PC-9 (cell line): Measurements from ENCODE around the gene PFN4. TPM values are rescaled to one million over a fixed set of nuclear protein-coding genes. Genes with fewer than 3 reads are reported as not detected.
"Not testable (repeated sequence)": the region's sequence is repeated elsewhere in the genome, so short reads cannot be mapped to it uniquely, and the experiment has no call there.

Experiments used
- BruUV-seq: library from RNA; stranded (reverse); fragments of 400-500 nt; replicated peaks from 2 replicates; lab custom pipeline; 2021; lab: Mats Ljungman, UMichigan
- CTCF ChIA-PET: fragments of 300-600 bp; sonication (Branson Sonifier 250); formaldehyde crosslinking; loops from one replicate; lab custom pipeline; 2022; ENCODE audit warnings: antibody characterized with exemption; lab: Charles Lee
- POLR2A ChIA-PET: fragments of 300-600 bp; sonication (Branson Sonifier 250); formaldehyde crosslinking; loops from one replicate; lab custom pipeline; 2022; ENCODE audit warnings: antibody characterized with exemption; ENCODE audit not compliant: unreplicated experiment; lab: Charles Lee
- DNase-seq, 2 experiments: peaks; one replicate each; pipeline versions ENCODE4 v3.0.0 to v3.0.0-alpha.2; 2015 to 2022; ENCODE audit warnings: mixed read lengths in 1 of 2
- H2AFZ ChIP-seq: fragments of 200-600 bp; sonication (generic); 2 replicates; pipeline ENCODE4 v1.8.1; 2017; ENCODE audit warnings: antibody characterized with exemption
- H3F3A ChIP-seq: fragments of 200-600 bp; sonication (generic); 2 replicates; pipeline ENCODE4 v1.8.1; 2017; ENCODE audit warnings: antibody characterized with exemption, mild to moderate bottlenecking, low read depth; ENCODE audit not compliant: insufficient read depth
- H3K27ac ChIP-seq: fragments of 200-600 bp; sonication (generic); 2 replicates; pipeline ENCODE4 v1.6.1; 2016; ENCODE audit warnings: mixed run types
- H3K27me3 ChIP-seq: fragments of 200-600 bp; sonication (generic); 2 replicates; pipeline ENCODE4 v1.6.1; 2016; ENCODE audit warnings: low read depth, mixed run types; ENCODE audit not compliant: insufficient read depth
- H3K36me3 ChIP-seq: fragments of 200-600 bp; sonication (generic); 2 replicates; pipeline ENCODE4 v1.6.1; 2016; ENCODE audit warnings: low read depth, mixed run types
- H3K4me1 ChIP-seq: fragments of 200-600 bp; sonication (generic); replicated peaks from 2 replicates; pipeline ENCODE4 v1.6.1; 2016; ENCODE audit warnings: mixed run types; ENCODE audit not compliant: insufficient read depth
- H3K4me2 ChIP-seq: fragments of 200-600 bp; sonication (generic); 2 replicates; pipeline ENCODE4 v1.6.1; 2017; ENCODE audit warnings: mixed run types
- H3K4me3 ChIP-seq: fragments of 200-600 bp; sonication (generic); 2 replicates; pipeline ENCODE4 v1.6.1; 2016; ENCODE audit warnings: mixed run types
- H3K79me2 ChIP-seq: fragments of 200-600 bp; sonication (generic); 2 replicates; pipeline ENCODE4 v1.6.1; 2017; ENCODE audit warnings: low read depth, mixed run types
- H3K9me2 ChIP-seq: fragments of 200-600 bp; sonication (generic); 2 replicates; pipeline ENCODE4 v1.8.1; 2017; ENCODE audit warnings: mild to moderate bottlenecking; ENCODE audit not compliant: insufficient read depth
- H3K9me3 ChIP-seq: fragments of 200-600 bp; sonication (generic); 2 replicates; pipeline ENCODE4 v1.8.1; 2016; ENCODE audit warnings: low read depth; ENCODE audit not compliant: insufficient read depth
- H4K20me1 ChIP-seq: fragments of 200-600 bp; sonication (generic); 2 replicates; pipeline ENCODE4 v1.8.1; 2017; ENCODE audit not compliant: insufficient read depth
- EZH2 ChIP-seq: fragments of 200-600 bp; sonication (generic); IDR thresholded peaks from 2 replicates; pipeline ENCODE4 v1.8.0; 2017; ENCODE audit warnings: antibody characterized with exemption, low read depth
- intact Hi-C: fragments of 100-400 bp; cut with micrococcal nuclease; formaldehyde crosslinking; loops from one replicate; pipeline ENCODE4 v1.10.0; 2022; ENCODE audit not compliant: unreplicated experiment
- total RNA-seq: library from RNA; stranded (reverse); gene quantifications from 2 replicates; pipeline ENCODE4 v1.2.3, GENCODE V29; 2021
- TF ChIP-seq, protein P1 (sequence below): fragments of 200-600 bp; sonication (generic); conservative IDR thresholded peaks from 2 replicates; pipeline ENCODE4 v1.6.1; 2017; ENCODE audit warnings: mixed run types, antibody characterized with exemption, mild to moderate bottlenecking, moderate library complexity

The PFN4 gene
- total RNA-seq, 1 experiment from 2014 or later: 1.2 TPM

DNA sequence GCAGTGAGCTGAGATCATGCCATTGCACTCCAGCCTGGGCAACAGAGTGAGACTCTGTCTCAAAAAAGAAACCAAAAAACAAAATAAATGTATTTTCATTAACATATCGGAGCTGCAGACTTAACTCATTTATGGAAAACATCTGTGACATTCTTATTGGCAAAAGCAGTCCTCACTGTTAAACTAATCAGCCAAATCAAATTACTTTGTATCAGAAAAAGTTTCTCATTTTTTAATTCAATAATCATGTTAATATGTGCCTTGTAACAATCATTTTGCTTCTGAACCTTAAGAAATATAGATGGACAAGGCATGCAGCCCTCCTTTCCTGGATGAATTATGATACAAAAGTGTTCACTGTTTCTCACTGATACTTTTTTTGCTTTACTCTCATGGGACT, 20.5 kb downstream of the PFN4 start:
- no peak for DNase-seq
- POLR2A ChIA-PET: no interaction called here
- no peak for TF ChIP-seq EZH2
- TF ChIP-seq, protein P1, sequence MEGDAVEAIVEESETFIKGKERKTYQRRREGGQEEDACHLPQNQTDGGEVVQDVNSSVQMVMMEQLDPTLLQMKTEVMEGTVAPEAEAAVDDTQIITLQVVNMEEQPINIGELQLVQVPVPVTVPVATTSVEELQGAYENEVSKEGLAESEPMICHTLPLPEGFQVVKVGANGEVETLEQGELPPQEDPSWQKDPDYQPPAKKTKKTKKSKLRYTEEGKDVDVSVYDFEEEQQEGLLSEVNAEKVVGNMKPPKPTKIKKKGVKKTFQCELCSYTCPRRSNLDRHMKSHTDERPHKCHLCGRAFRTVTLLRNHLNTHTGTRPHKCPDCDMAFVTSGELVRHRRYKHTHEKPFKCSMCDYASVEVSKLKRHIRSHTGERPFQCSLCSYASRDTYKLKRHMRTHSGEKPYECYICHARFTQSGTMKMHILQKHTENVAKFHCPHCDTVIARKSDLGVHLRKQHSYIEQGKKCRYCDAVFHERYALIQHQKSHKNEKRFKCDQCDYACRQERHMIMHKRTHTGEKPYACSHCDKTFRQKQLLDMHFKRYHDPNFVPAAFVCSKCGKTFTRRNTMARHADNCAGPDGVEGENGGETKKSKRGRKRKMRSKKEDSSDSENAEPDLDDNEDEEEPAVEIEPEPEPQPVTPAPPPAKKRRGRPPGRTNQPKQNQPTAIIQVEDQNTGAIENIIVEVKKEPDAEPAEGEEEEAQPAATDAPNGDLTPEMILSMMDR: no peak
- no peaks in the 10 kb centered on the region for H3K79me2 ChIP-seq
- H3K27ac ChIP-seq: no peak overlapping the region
- CTCF ChIA-PET: no interaction called here
- no peaks in the 10 kb centered on the region for H3K36me3 ChIP-seq
- BruUV-seq: no TSS peak
- peaks cover 7% of the 10 kb centered on the region; the same call in 1 of the 2 replicates for H3K4me1 ChIP-seq
- H3K4me2 ChIP-seq: no peak overlapping the region
- intact Hi-C loops: no loop called here
- peaks cover 4% of the 10 kb centered on the region; the same call in 1 of the 2 replicates for H3F3A ChIP-seq
- no peak overlapping the region for H2AFZ ChIP-seq
- H3K9me3 ChIP-seq: no peaks in the 10 kb centered on the region
- no peaks in the 10 kb centered on the region for H4K20me1 ChIP-seq
- no peaks in the 10 kb centered on the region for H3K27me3 ChIP-seq
- no peak overlapping the region for H3K4me3 ChIP-seq
- no peaks in the 10 kb centered on the region for H3K9me2 ChIP-seq

DNA sequence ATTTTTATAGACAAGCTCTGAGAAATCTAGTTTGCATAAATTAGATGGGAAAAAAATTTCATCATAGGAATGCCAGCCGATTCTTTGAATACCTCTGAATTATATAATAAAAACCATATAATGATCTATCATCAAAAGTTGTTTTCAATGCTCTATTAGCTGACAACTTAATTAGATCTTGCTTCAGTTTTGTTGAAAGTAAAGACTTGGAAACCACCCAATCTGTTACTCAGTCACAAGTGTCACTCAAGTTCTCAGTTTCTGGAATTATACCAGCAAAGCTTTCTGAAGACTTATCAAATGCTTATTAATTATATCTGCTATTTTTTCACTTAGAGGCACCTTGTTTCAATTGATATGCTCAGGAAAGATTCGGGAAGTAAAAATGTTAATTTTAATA, 21.1 kb downstream of the PFN4 start:
- H3K9me3 ChIP-seq: no peaks in the 10 kb centered on the region
- peaks cover 7% of the 10 kb centered on the region; the same call in 1 of the 2 replicates for H3K4me1 ChIP-seq
- no peaks in the 10 kb centered on the region for H4K20me1 ChIP-seq
- no peak overlapping the region for H3K4me3 ChIP-seq
- no TSS peak for BruUV-seq
- no peaks in the 10 kb centered on the region for H3K36me3 ChIP-seq
- intact Hi-C loops: no loop called here
- H2AFZ ChIP-seq: no peak overlapping the region
- H3K27ac ChIP-seq: no peak overlapping the region
- ChIA-PET POLR2A (no interaction called here), CTCF (interaction anchor here (0.5 kb wide), 1 partner anchor 15 kb away, joined by 3 read pairs; no protein-coding TSS in a partner anchor)
- DNase-seq: no peak
- H3K79me2 ChIP-seq: no peaks in the 10 kb centered on the region
- peaks cover 4% of the 10 kb centered on the region; the same call in 1 of the 2 replicates for H3F3A ChIP-seq
- H3K27me3 ChIP-seq: no peaks in the 10 kb centered on the region
- H3K4me2 ChIP-seq: no peak overlapping the region
- TF ChIP-seq, protein P1: no peak
- no peak for TF ChIP-seq EZH2
- H3K9me2 ChIP-seq: no peaks in the 10 kb centered on the region

DNA sequence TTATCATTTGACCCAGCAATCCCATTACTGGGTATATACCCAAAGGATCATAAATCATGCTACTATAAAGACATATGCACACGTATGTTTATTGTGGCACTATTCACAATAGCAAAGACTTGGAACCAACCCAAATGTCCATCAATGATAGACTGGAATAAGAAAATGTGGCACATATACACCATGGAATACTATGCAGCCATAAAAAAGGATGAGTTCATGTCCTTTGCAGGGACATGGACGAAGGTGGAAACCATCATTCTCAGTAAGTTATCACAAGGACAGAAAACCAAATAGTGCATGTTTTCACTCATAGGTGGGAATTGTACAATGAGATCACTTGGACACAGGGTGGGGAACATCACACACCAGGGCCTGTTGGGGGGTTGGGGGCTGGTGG, 22.4 kb downstream of the PFN4 start:
- H3K4me3 ChIP-seq, H2AFZ ChIP-seq, H4K20me1 ChIP-seq, POLR2A ChIA-PET, H3K27ac ChIP-seq, H3K4me1 ChIP-seq, H3K9me3 ChIP-seq, H3K4me2 ChIP-seq, H3K9me2 ChIP-seq, H3K79me2 ChIP-seq, H3K27me3 ChIP-seq, DNase-seq, intact Hi-C loops, BruUV-seq, CTCF ChIA-PET, H3F3A ChIP-seq, H3K36me3 ChIP-seq: not testable (repeated sequence)

DNA sequence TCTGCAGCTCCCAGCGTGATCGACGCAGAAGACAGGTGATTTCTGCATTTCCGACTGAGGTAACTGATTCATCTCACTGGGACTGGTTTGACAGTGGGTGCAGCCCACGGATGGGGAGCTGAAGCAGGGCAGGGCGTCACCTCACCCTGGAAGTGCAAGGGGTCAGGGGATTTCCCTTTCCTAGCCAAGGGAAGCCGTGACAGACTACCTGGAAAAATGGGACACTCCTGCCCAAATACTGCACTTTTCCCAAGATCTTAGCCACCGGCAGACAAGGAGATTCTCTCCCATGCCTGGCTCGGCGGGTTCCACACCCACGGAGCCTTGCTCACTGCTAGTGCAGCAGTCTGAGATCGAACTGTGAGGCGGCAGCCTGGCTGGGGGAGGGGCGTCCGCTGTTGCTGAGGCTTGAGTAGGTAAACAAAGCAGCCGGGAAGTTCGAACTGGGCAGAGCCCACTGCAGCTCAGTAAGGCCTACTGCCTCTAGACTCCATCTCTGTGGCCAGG, 27.9 kb downstream of the PFN4 start:
- H3F3A ChIP-seq, H3K36me3 ChIP-seq, H2AFZ ChIP-seq, H3K9me2 ChIP-seq, H3K4me2 ChIP-seq, H3K79me2 ChIP-seq, H3K9me3 ChIP-seq, BruUV-seq, H3K4me1 ChIP-seq, POLR2A ChIA-PET, H3K27me3 ChIP-seq, CTCF ChIA-PET, intact Hi-C loops, H4K20me1 ChIP-seq, DNase-seq, H3K27ac ChIP-seq, H3K4me3 ChIP-seq: not testable (repeated sequence)

DNA sequence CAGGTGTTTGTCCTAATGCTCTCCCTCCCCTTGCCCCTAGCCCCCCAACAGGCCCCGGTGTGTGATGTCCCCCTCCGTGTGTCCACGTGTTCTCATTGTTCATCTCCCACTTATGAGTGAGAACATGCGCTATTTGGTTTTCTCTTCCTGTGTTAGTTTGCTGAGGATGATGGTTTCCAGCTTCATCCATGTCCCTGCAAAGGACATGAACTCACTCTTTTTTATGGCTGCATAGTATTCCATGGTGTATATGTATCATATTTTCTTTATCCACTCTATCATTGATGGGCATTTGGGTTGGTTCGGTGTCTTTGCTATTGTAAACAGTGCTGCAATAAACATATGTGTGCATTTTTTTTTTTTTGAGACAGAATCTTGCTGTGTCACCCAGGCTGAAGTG, 29.9 kb downstream of the PFN4 start:
- H3K9me3 ChIP-seq, intact Hi-C loops, POLR2A ChIA-PET, CTCF ChIA-PET, H3K4me3 ChIP-seq, H3K4me1 ChIP-seq, H3K36me3 ChIP-seq, H3F3A ChIP-seq, DNase-seq, BruUV-seq, H3K27me3 ChIP-seq, H3K4me2 ChIP-seq, H3K9me2 ChIP-seq, H4K20me1 ChIP-seq, H3K79me2 ChIP-seq, H3K27ac ChIP-seq, H2AFZ ChIP-seq: not testable (repeated sequence)
